Measurements from ENCODE around the gene GAR1. TPM values are rescaled to one million over a fixed set of nuclear protein-coding genes. Genes with fewer than 3 reads are reported as not detected.
"Not testable (repeated sequence)": the region's sequence is repeated elsewhere in the genome, so short reads cannot be mapped to it uniquely, and the experiment has no call there.

Gene GAR1
- total RNA-seq, 5 donors from 2014 or later (not counting 1 experiment from before 2014, with no cell fraction given) = 8.1 to 13.9 (median 12.9) TPM

GRCh38 chr4:109850601-109851000 lies 35.0 kb downstream of the GAR1 start:
- DNase-seq (no peak), ATAC-seq (replicated peaks in 1 of 4) (no peak)
- H3K27me3 Mint-ChIP-seq = peaks cover 0 to 2% of the 10 kb centered on the region in 2 donors
- WGBS (ENCODE audit: insufficient coverage) = 73% methylated on average over 4 of the region's 5 CpGs
- H3K36me3 Mint-ChIP-seq = peaks cover 24% of the 10 kb centered on the region
- POLR2A ChIA-PET = no interaction called here
- H3K4me1 Mint-ChIP-seq = peaks cover 2 to 20% (median 6%) of the 10 kb centered on the region in 3 donors
- Histone ChIP-seq H3K27me3 (replicated peaks in 1 of 2; ENCODE audit: control insufficient read depth in 2 of 2, extremely low read depth in 1 of 2, insufficient read depth in 2 of 2, low read length in 1 of 2) (no peaks in the 10 kb centered on the region), H3K4me3 (ENCODE audit: control insufficient read depth in 1 of 2, extremely low read depth in 1 of 2, low read length in 1 of 2) (no peak overlapping the region), H3K4me1 (ENCODE audit: control insufficient read depth in 1 of 2, extremely low read depth in 1 of 2, insufficient read depth in 2 of 2, low read length in 2 of 2) (no peaks in the 10 kb centered on the region), H3K36me3 (ENCODE audit: control insufficient read depth in 2 of 2, extremely low read depth in 1 of 2, insufficient read depth in 1 of 2, low read length in 1 of 2) (no peaks in the 10 kb centered on the region), H3K9me3 (no peaks in the 10 kb centered on the region), H3K27ac (ENCODE audit: low read length) (no peak overlapping the region)
- no peak overlapping the region for H3K27ac Mint-ChIP-seq
- CTCF ChIA-PET = no interaction called here
- H3K4me3 Mint-ChIP-seq = no peak overlapping the region
- no peaks in the 10 kb centered on the region for H3K9me3 Mint-ChIP-seq

GRCh38 chr4:109859426-109860300 lies 44.1 kb downstream of the GAR1 start:
- POLR2A ChIA-PET; H3K4me3 ChIP-seq (ENCODE audit: control insufficient read depth in 1 of 2, extremely low read depth in 1 of 2, low read length in 1 of 2); H3K27me3 Mint-ChIP-seq; ATAC-seq (replicated peaks in 1 of 4); H3K4me1 ChIP-seq (ENCODE audit: control insufficient read depth in 1 of 2, extremely low read depth in 1 of 2, insufficient read depth in 2 of 2, low read length in 2 of 2); CTCF ChIA-PET; H3K27ac ChIP-seq (ENCODE audit: low read length); H3K9me3 ChIP-seq; DNase-seq; H3K4me3 Mint-ChIP-seq; H3K27me3 ChIP-seq (replicated peaks in 1 of 2; ENCODE audit: control insufficient read depth in 2 of 2, extremely low read depth in 1 of 2, insufficient read depth in 2 of 2, low read length in 1 of 2); H3K36me3 ChIP-seq (ENCODE audit: control insufficient read depth in 2 of 2, extremely low read depth in 1 of 2, insufficient read depth in 1 of 2, low read length in 1 of 2); H3K4me1 Mint-ChIP-seq; H3K27ac Mint-ChIP-seq: not testable (repeated sequence)
- Mint-ChIP-seq H3K9me3 (peaks cover 6 to 21% (median 17%) of the 10 kb centered on the region in 3 donors), H3K36me3 (peaks cover 39% of the 10 kb centered on the region)
- WGBS (ENCODE audit: insufficient coverage) = no CpG with 5 or more reads among the region's 4 CpGs

DNA sequence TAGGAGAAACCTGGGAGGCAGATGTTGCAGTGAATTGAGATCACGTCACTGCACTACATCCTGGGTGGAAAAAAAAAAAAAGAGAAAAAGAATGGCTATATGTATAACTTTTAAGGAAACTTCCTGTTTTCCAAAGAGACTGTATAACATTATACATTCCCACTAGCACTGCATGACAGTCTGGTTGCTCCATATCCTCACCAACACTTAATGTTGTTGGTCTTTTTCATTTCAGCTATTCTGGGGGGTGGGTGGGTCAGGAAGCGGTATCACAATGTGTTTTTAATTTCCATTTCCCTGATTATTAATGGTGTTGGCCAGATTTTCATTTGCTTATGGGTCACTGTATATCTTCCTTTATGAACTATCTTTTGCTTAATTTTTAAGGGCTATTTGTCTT lies 45.7 kb downstream of the GAR1 start:
- H3K36me3 Mint-ChIP-seq = peaks cover 26% of the 10 kb centered on the region
- no peak overlapping the region for H3K27ac ChIP-seq (ENCODE audit: low read length)
- peaks cover 6 to 21% (median 17%) of the 10 kb centered on the region in 3 donors for H3K9me3 Mint-ChIP-seq
- H3K4me1 Mint-ChIP-seq = no peaks in the 10 kb centered on the region
- H3K36me3 ChIP-seq (ENCODE audit: control insufficient read depth in 2 of 2, extremely low read depth in 1 of 2, insufficient read depth in 1 of 2, low read length in 1 of 2) = no peaks in the 10 kb centered on the region
- WGBS (ENCODE audit: insufficient coverage) = no CpG with 5 or more reads among the region's 2 CpGs
- no peaks in the 10 kb centered on the region for H3K4me1 ChIP-seq (ENCODE audit: control insufficient read depth in 1 of 2, extremely low read depth in 1 of 2, insufficient read depth in 2 of 2, low read length in 2 of 2)
- ChIA-PET CTCF (interaction anchor here in 1 of 2 donors (0.6 kb wide), 1 partner anchor 619 kb away, joined by 3 read pairs; no protein-coding TSS in a partner anchor), POLR2A (no interaction called here)
- no peaks in the 10 kb centered on the region for H3K9me3 ChIP-seq
- no peak overlapping the region for H3K4me3 Mint-ChIP-seq
- ATAC-seq (replicated peaks in 1 of 4) (no peak), DNase-seq (no peak)
- H3K27me3 ChIP-seq (replicated peaks in 1 of 2; ENCODE audit: control insufficient read depth in 2 of 2, extremely low read depth in 1 of 2, insufficient read depth in 2 of 2, low read length in 1 of 2) = no peaks in the 10 kb centered on the region
- H3K4me3 ChIP-seq (ENCODE audit: control insufficient read depth in 1 of 2, extremely low read depth in 1 of 2, low read length in 1 of 2) = no peak overlapping the region
- H3K27me3 Mint-ChIP-seq = no peaks in the 10 kb centered on the region
- no peak overlapping the region for H3K27ac Mint-ChIP-seq

GRCh38 chr4:109861916-109862511 lies 46.5 kb downstream of the GAR1 start:
- Mint-ChIP-seq H3K4me3 (no peak overlapping the region), H3K27ac (no peak overlapping the region), H3K4me1 (no peaks in the 10 kb centered on the region), H3K36me3 (peaks cover 22% of the 10 kb centered on the region), H3K9me3 (peaks cover 6 to 21% (median 17%) of the 10 kb centered on the region in 3 donors), H3K27me3 (no peaks in the 10 kb centered on the region)
- no peaks in the 10 kb centered on the region for H3K9me3 ChIP-seq
- no peak overlapping the region for H3K27ac ChIP-seq (ENCODE audit: low read length)
- H3K36me3 ChIP-seq (ENCODE audit: control insufficient read depth in 2 of 2, extremely low read depth in 1 of 2, insufficient read depth in 1 of 2, low read length in 1 of 2) = no peaks in the 10 kb centered on the region
- CTCF ChIA-PET = no interaction called here
- H3K4me3 ChIP-seq (ENCODE audit: control insufficient read depth in 1 of 2, extremely low read depth in 1 of 2, low read length in 1 of 2) = no peak overlapping the region
- WGBS (ENCODE audit: insufficient coverage) = 100% methylated on average over 1 of the region's 3 CpGs
- no peaks in the 10 kb centered on the region for H3K4me1 ChIP-seq (ENCODE audit: control insufficient read depth in 1 of 2, extremely low read depth in 1 of 2, insufficient read depth in 2 of 2, low read length in 2 of 2)
- ATAC-seq (replicated peaks in 1 of 4) (no peak), DNase-seq (no peak)
- POLR2A ChIA-PET = no interaction called here
- H3K27me3 ChIP-seq (replicated peaks in 1 of 2; ENCODE audit: control insufficient read depth in 2 of 2, extremely low read depth in 1 of 2, insufficient read depth in 2 of 2, low read length in 1 of 2) = no peaks in the 10 kb centered on the region

GRCh38 chr4:109864134-109864533 lies 48.6 kb downstream of the GAR1 start:
- no peak for DNase-seq
- H3K36me3 Mint-ChIP-seq = peaks cover 16% of the 10 kb centered on the region

GRCh38 chr4:109870061-109870460 lies 54.5 kb downstream of the GAR1 start:
- Mint-ChIP-seq H3K27ac (no peak overlapping the region), H3K27me3 (no peaks in the 10 kb centered on the region), H3K4me1 (no peaks in the 10 kb centered on the region), H3K9me3 (no peaks in the 10 kb centered on the region), H3K4me3 (no peak overlapping the region), H3K36me3 (peaks cover 18% of the 10 kb centered on the region)
- no peaks in the 10 kb centered on the region for H3K36me3 ChIP-seq (ENCODE audit: control insufficient read depth in 2 of 2, extremely low read depth in 1 of 2, insufficient read depth in 1 of 2, low read length in 1 of 2)
- DNase-seq (no peak), ATAC-seq (replicated peaks in 1 of 4) (no peak)
- H3K27me3 ChIP-seq (replicated peaks in 1 of 2; ENCODE audit: control insufficient read depth in 2 of 2, extremely low read depth in 1 of 2, insufficient read depth in 2 of 2, low read length in 1 of 2) = no peaks in the 10 kb centered on the region
- H3K27ac ChIP-seq (ENCODE audit: low read length) = no peak overlapping the region
- no peaks in the 10 kb centered on the region for H3K4me1 ChIP-seq (ENCODE audit: control insufficient read depth in 1 of 2, extremely low read depth in 1 of 2, insufficient read depth in 2 of 2, low read length in 2 of 2)
- H3K9me3 ChIP-seq = no peaks in the 10 kb centered on the region
- WGBS (ENCODE audit: insufficient coverage) = no CpG with 5 or more reads among the region's 5 CpGs
- ChIA-PET CTCF (no interaction called here), POLR2A (no interaction called here)
- no peak overlapping the region for H3K4me3 ChIP-seq (ENCODE audit: control insufficient read depth in 1 of 2, extremely low read depth in 1 of 2, low read length in 1 of 2)

More at GRCh38 chr4:109864134-109864533, 48.6 kb downstream of the GAR1 start:
- POLR2A ChIA-PET = no interaction called here
- Mint-ChIP-seq H3K27ac (no peak overlapping the region), H3K4me1 (no peaks in the 10 kb centered on the region), H3K9me3 (peaks cover 0 to 12% (median 12%) of the 10 kb centered on the region in 3 donors), H3K4me3 (no peak overlapping the region), H3K27me3 (no peaks in the 10 kb centered on the region)
- no peak for ATAC-seq (replicated peaks in 1 of 4)
- H3K27ac ChIP-seq (ENCODE audit: low read length) = no peak overlapping the region
- CTCF ChIA-PET = no interaction called here
- H3K36me3 ChIP-seq (ENCODE audit: control insufficient read depth in 2 of 2, extremely low read depth in 1 of 2, insufficient read depth in 1 of 2, low read length in 1 of 2) = no peaks in the 10 kb centered on the region
- H3K4me3 ChIP-seq (ENCODE audit: control insufficient read depth in 1 of 2, extremely low read depth in 1 of 2, low read length in 1 of 2) = no peak overlapping the region
- H3K4me1 ChIP-seq (ENCODE audit: control insufficient read depth in 1 of 2, extremely low read depth in 1 of 2, insufficient read depth in 2 of 2, low read length in 2 of 2) = no peaks in the 10 kb centered on the region
- no peaks in the 10 kb centered on the region for H3K9me3 ChIP-seq
- H3K27me3 ChIP-seq (replicated peaks in 1 of 2; ENCODE audit: control insufficient read depth in 2 of 2, extremely low read depth in 1 of 2, insufficient read depth in 2 of 2, low read length in 1 of 2) = no peaks in the 10 kb centered on the region

Measured in T-cell (primary cell).